ENCODE measurements around the gene SV2B.
A peak's percentile ranks its signal among the peaks of the same experiment; 100 is the strongest.

Gene SV2B

GRCh38 chr15:91320101-91320500 is 220.0 kb downstream of the SV2B start:
- no peak for DNase-seq (ENCODE audit: low read depth in 1 of 2, low spot score in 1 of 2)
- H3K27ac ChIP-seq (replicated peaks): no peak overlapping the region
- no peaks in the 10 kb centered on the region for H3K27me3 ChIP-seq (ENCODE audit: insufficient read depth, poor library complexity, severe bottlenecking)
- TF ChIP-seq, protein P1, sequence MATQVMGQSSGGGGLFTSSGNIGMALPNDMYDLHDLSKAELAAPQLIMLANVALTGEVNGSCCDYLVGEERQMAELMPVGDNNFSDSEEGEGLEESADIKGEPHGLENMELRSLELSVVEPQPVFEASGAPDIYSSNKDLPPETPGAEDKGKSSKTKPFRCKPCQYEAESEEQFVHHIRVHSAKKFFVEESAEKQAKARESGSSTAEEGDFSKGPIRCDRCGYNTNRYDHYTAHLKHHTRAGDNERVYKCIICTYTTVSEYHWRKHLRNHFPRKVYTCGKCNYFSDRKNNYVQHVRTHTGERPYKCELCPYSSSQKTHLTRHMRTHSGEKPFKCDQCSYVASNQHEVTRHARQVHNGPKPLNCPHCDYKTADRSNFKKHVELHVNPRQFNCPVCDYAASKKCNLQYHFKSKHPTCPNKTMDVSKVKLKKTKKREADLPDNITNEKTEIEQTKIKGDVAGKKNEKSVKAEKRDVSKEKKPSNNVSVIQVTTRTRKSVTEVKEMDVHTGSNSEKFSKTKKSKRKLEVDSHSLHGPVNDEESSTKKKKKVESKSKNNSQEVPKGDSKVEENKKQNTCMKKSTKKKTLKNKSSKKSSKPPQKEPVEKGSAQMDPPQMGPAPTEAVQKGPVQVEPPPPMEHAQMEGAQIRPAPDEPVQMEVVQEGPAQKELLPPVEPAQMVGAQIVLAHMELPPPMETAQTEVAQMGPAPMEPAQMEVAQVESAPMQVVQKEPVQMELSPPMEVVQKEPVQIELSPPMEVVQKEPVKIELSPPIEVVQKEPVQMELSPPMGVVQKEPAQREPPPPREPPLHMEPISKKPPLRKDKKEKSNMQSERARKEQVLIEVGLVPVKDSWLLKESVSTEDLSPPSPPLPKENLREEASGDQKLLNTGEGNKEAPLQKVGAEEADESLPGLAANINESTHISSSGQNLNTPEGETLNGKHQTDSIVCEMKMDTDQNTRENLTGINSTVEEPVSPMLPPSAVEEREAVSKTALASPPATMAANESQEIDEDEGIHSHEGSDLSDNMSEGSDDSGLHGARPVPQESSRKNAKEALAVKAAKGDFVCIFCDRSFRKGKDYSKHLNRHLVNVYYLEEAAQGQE (IDR thresholded peaks at IDR 0.05; ENCODE audit: insufficient replicate concordance, low read depth): no peak
- TF ChIP-seq GABPA (IDR thresholded peaks at IDR 0.05; ENCODE audit: low read depth) (no peak), POLR2AphosphoS5 (IDR thresholded peaks at IDR 0.05; ENCODE audit: low read depth) (no peak), SPI1 (IDR thresholded peaks at IDR 0.05; ENCODE audit: borderline replicate concordance, low read depth) (no peak)
- TF ChIP-seq, protein P2, sequence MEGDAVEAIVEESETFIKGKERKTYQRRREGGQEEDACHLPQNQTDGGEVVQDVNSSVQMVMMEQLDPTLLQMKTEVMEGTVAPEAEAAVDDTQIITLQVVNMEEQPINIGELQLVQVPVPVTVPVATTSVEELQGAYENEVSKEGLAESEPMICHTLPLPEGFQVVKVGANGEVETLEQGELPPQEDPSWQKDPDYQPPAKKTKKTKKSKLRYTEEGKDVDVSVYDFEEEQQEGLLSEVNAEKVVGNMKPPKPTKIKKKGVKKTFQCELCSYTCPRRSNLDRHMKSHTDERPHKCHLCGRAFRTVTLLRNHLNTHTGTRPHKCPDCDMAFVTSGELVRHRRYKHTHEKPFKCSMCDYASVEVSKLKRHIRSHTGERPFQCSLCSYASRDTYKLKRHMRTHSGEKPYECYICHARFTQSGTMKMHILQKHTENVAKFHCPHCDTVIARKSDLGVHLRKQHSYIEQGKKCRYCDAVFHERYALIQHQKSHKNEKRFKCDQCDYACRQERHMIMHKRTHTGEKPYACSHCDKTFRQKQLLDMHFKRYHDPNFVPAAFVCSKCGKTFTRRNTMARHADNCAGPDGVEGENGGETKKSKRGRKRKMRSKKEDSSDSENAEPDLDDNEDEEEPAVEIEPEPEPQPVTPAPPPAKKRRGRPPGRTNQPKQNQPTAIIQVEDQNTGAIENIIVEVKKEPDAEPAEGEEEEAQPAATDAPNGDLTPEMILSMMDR (IDR thresholded peaks at IDR 0.05; ENCODE audit: insufficient read depth, low read length): no peak
- no peak overlapping the region for H3K4me3 ChIP-seq (replicated peaks; ENCODE audit: insufficient read depth, low read length)

DNA sequence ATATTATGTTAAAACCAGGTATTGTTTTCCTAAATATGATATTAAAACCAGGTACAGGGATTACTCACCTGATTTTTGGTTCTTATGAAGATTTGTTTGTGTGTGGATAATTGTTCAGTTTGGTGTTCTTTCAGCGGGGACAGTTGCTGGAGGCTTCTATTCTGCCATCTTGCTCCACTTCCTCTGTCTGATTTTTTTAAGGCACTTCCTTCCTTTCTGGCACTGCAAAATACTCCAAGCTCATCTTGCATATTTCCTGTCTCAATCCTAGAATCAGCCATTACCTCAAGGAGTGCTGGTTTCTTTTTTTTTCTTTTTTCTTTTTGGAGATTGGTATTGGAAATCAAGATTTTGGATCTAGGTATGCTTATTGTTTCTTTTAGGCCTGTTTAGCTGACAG is 229.9 kb downstream of the SV2B start:
- no peaks in the 10 kb centered on the region for H3K27me3 ChIP-seq (ENCODE audit: insufficient read depth, poor library complexity, severe bottlenecking)
- peak overlapping the region; percentile 36 for H3K27ac ChIP-seq (replicated peaks)
- peak in 1 of 2 experiments; percentile 29 for DNase-seq (ENCODE audit: low read depth in 1 of 2, low spot score in 1 of 2)
- TF ChIP-seq, protein P1 (IDR thresholded peaks at IDR 0.05; ENCODE audit: insufficient replicate concordance, low read depth): no peak
- peak; percentile 94 for TF ChIP-seq SPI1 (IDR thresholded peaks at IDR 0.05; ENCODE audit: borderline replicate concordance, low read depth)
- peak; percentile 66 for TF ChIP-seq GABPA (IDR thresholded peaks at IDR 0.05; ENCODE audit: low read depth)
- no peak overlapping the region for H3K4me3 ChIP-seq (replicated peaks; ENCODE audit: insufficient read depth, low read length)

- no peak overlapping the region for H3K27ac ChIP-seq (replicated peaks)
- TF ChIP-seq SPI1 (IDR thresholded peaks at IDR 0.05; ENCODE audit: borderline replicate concordance, low read depth) (no peak), POLR2AphosphoS5 (IDR thresholded peaks at IDR 0.05; ENCODE audit: low read depth) (no peak), GABPA (IDR thresholded peaks at IDR 0.05; ENCODE audit: low read depth) (no peak)
- TF ChIP-seq, protein P1 (IDR thresholded peaks at IDR 0.05; ENCODE audit: insufficient replicate concordance, low read depth): no peak
- TF ChIP-seq, protein P2 (IDR thresholded peaks at IDR 0.05; ENCODE audit: insufficient read depth, low read length): no peak
- H3K27me3 ChIP-seq (ENCODE audit: insufficient read depth, poor library complexity, severe bottlenecking): no peaks in the 10 kb centered on the region
- no peak for DNase-seq (ENCODE audit: low read depth in 1 of 2, low spot score in 1 of 2)
- H3K4me3 ChIP-seq (replicated peaks; ENCODE audit: insufficient read depth, low read length): no peak overlapping the region
These were observed 231.5 kb downstream of the SV2B start for GRCh38 chr15:91331581-91331980.

All from HL-60 (cell line).